IMR-90 (cell line): ENCODE results near the gene ITFG2. TPM values are rescaled to one million over a fixed set of nuclear protein-coding genes. Genes with fewer than 3 reads are reported as not detected.

ENCODE experiments used
- ATAC-seq: fragments of 200-7000 bp; cut with Tn5 transposase; 2 replicates; pipeline ENCODE4 v1.9.1; 2020; ENCODE audit warnings: low read depth, mild to moderate bottlenecking, moderate library complexity
- BruUV-seq: library from RNA; stranded (reverse); fragments of 400-500 nt; replicated peaks from 2 replicates; lab custom pipeline; 2021; lab: Mats Ljungman, UMichigan
- CTCF ChIA-PET: fragments of 300-600 bp; formaldehyde crosslinking; extraction: SDS; loops from one replicate; lab custom pipeline; 2021; ENCODE audit warnings: antibody characterized with exemption; lab: Yijun Ruan, JAX
- POLR2A ChIA-PET: fragments of 300-600 bp; sonication (Branson Sonifier 250); formaldehyde crosslinking; loops from one replicate; lab custom pipeline; 2022; ENCODE audit warnings: antibody characterized with exemption; ENCODE audit not compliant: unreplicated experiment; lab: Charles Lee
- DNase-seq: peaks from one replicate; pipeline ENCODE4 v3.0.0; 2013
- H2AFZ ChIP-seq: replicated peaks from 2 replicates; pipeline ENCODE3; 2013; ENCODE audit warnings: low read length, mild to moderate bottlenecking; ENCODE audit not compliant: poor library complexity
- H2AK5ac ChIP-seq: 2 replicates; pipeline ENCODE4 v1.6.1; 2013; ENCODE audit warnings: low read depth, low read length, inconsistent platforms
- H2AK9ac ChIP-seq: replicated peaks from 2 replicates; pipeline ENCODE3; 2013; ENCODE audit warnings: mild to moderate bottlenecking, low read depth, low read length, moderate library complexity; ENCODE audit not compliant: poor library complexity
- H2BK120ac ChIP-seq: 2 replicates; pipeline ENCODE4 v1.6.1; 2013; ENCODE audit warnings: low read depth, low read length, inconsistent platforms
- H2BK15ac ChIP-seq: 3 replicates; pipeline ENCODE4 v1.6.1; 2013; ENCODE audit warnings: low read depth, low read length, inconsistent platforms
- H2BK20ac ChIP-seq: 2 replicates; pipeline ENCODE4 v1.6.1; 2013; ENCODE audit warnings: low read depth, mild to moderate bottlenecking, inconsistent platforms, low read length, moderate library complexity
- H2BK5ac ChIP-seq: 2 replicates; pipeline ENCODE4 v1.6.1; 2013; ENCODE audit warnings: mild to moderate bottlenecking, low read depth, low read length, inconsistent platforms; ENCODE audit not compliant: poor library complexity, severe bottlenecking
- H3K14ac ChIP-seq: replicated peaks from 2 replicates; pipeline ENCODE4 v1.6.1; 2013; ENCODE audit warnings: low read depth, low read length, inconsistent platforms
- H3K18ac ChIP-seq: 2 replicates; pipeline ENCODE4 v1.6.1; 2013; ENCODE audit warnings: low read depth, low read length, control low read depth
- H3K23ac ChIP-seq: 2 replicates; pipeline ENCODE4 v1.6.1; 2013; ENCODE audit warnings: low read depth, low read length, inconsistent platforms
- H3K27ac ChIP-seq: 2 replicates; pipeline ENCODE4 v1.5.1; 2013; ENCODE audit warnings: mild to moderate bottlenecking, control low read depth, low read length; ENCODE audit not compliant: insufficient read depth
- H3K27me3 ChIP-seq: 2 replicates; pipeline ENCODE4 v1.6.1; 2013; ENCODE audit warnings: low read length; ENCODE audit not compliant: control insufficient read depth, insufficient read depth
- H3K36me3 ChIP-seq: 2 replicates; pipeline ENCODE4 v1.6.1; 2013; ENCODE audit warnings: low read length, mixed read lengths; ENCODE audit not compliant: control insufficient read depth, insufficient read depth
- H3K4ac ChIP-seq: 2 replicates; pipeline ENCODE4 v1.6.1; 2013; ENCODE audit warnings: low read depth, low read length, inconsistent platforms
- H3K4me1 ChIP-seq: 2 replicates; pipeline ENCODE4 v1.6.1; 2013; ENCODE audit warnings: low read length, mixed read lengths; ENCODE audit not compliant: control insufficient read depth, insufficient read depth
- H3K4me2 ChIP-seq: 2 replicates; pipeline ENCODE4 v1.6.1; 2013; ENCODE audit warnings: low read depth, mild to moderate bottlenecking, control low read depth, low read length, moderate library complexity
- H3K4me3 ChIP-seq: 2 replicates; pipeline ENCODE4 v1.5.1; 2013; ENCODE audit warnings: low read depth, mild to moderate bottlenecking, control low read depth, low read length, moderate library complexity; ENCODE audit not compliant: insufficient read depth
- H3K56ac ChIP-seq: 2 replicates; pipeline ENCODE4 v1.6.1; 2013; ENCODE audit warnings: low read length, inconsistent platforms; ENCODE audit not compliant: insufficient read depth; ENCODE audit errors: extremely low read depth
- H3K79me1 ChIP-seq, 2 experiments: 2 replicates each; pipeline ENCODE4 v1.6.1; 2013; ENCODE audit warnings: low read length in 2 of 2, inconsistent platforms in 1 of 2, low read depth in 1 of 2
- H3K9ac ChIP-seq: 2 replicates; pipeline ENCODE4 v1.6.1; 2013; ENCODE audit warnings: low read depth, low read length, control low read depth
- H3K9me1 ChIP-seq: 2 replicates; pipeline ENCODE4 v1.6.1; 2013; ENCODE audit warnings: low read length, inconsistent platforms; ENCODE audit not compliant: insufficient read depth
- H3K9me3 ChIP-seq: 2 replicates; pipeline ENCODE4 v1.6.1; 2013; ENCODE audit warnings: low read length; ENCODE audit not compliant: control insufficient read depth, insufficient read depth
- H4K20me1 ChIP-seq: 2 replicates; pipeline ENCODE4 v1.6.1; 2013; ENCODE audit warnings: low read length, inconsistent platforms; ENCODE audit not compliant: insufficient read depth
- H4K5ac ChIP-seq: 2 replicates; pipeline ENCODE4 v1.6.1; 2013; ENCODE audit warnings: mild to moderate bottlenecking, low read depth, low read length, control low read depth
- H4K8ac ChIP-seq, 2 experiments: 2 replicates each; pipeline ENCODE4 v1.6.1; 2013; ENCODE audit warnings: low read depth in 2 of 2, low read length in 2 of 2, control low read depth in 1 of 2, inconsistent platforms in 1 of 2
- H4K91ac ChIP-seq: 2 replicates; pipeline ENCODE4 v1.6.1; 2013; ENCODE audit warnings: low read depth, low read length, inconsistent platforms; ENCODE audit not compliant: insufficient read depth
- BHLHE40 ChIP-seq: fragments of 150-350 bp; IDR thresholded peaks from 2 replicates; pipeline ENCODE4 v1.6.1; 2016; ENCODE audit warnings: mild to moderate bottlenecking, low read depth, low read length
- CEBPB ChIP-seq: IDR thresholded peaks from 2 replicates; pipeline ENCODE4 v1.6.1; 2012; ENCODE audit warnings: low read depth, low read length, improper control_type of control experiment
- CHD1 ChIP-seq: IDR thresholded peaks from 2 replicates; pipeline ENCODE4 v1.6.1; 2012; ENCODE audit warnings: low read depth, low read length, improper control_type of control experiment
- CTCF ChIP-seq: conservative IDR thresholded peaks from 2 replicates; pipeline ENCODE4 v1.5.1; 2012; ENCODE audit warnings: mild to moderate bottlenecking, low read depth, low read length, improper control_type of control experiment
- FOS ChIP-seq: fragments of 150-350 bp; IDR thresholded peaks from 2 replicates; pipeline ENCODE4 v1.6.1; 2016; ENCODE audit warnings: low read depth, low read length
- MAFK ChIP-seq: IDR thresholded peaks from 2 replicates; pipeline ENCODE4 v1.6.1; 2012; ENCODE audit warnings: low read depth, low read length, improper control_type of control experiment
- MAZ ChIP-seq: IDR thresholded peaks from 2 replicates; pipeline ENCODE4 v1.6.1; 2012; ENCODE audit warnings: low read depth, mild to moderate bottlenecking, low read length, improper control_type of control experiment, moderate library complexity, borderline replicate concordance
- MXI1 ChIP-seq: IDR thresholded peaks from 2 replicates; pipeline ENCODE4 v1.6.1; 2012; ENCODE audit warnings: low read depth, mild to moderate bottlenecking, low read length, moderate library complexity, borderline replicate concordance
- NFE2L2 ChIP-seq: fragments of 150-350 bp; IDR thresholded peaks from 2 replicates; pipeline ENCODE4 v1.6.1; 2016; ENCODE audit warnings: low read depth, mild to moderate bottlenecking, low read length
- RAD21 ChIP-seq: IDR thresholded peaks from 2 replicates; pipeline ENCODE4 v1.6.1; 2012; ENCODE audit warnings: low read length, improper control_type of control experiment
- RFX5 ChIP-seq: IDR thresholded peaks from 2 replicates; pipeline ENCODE4 v1.8.0; 2012; ENCODE audit warnings: low read depth, mild to moderate bottlenecking, low read length, moderate library complexity
- USF2 ChIP-seq: fragments of 150-350 bp; IDR thresholded peaks from 2 replicates; pipeline ENCODE4 v1.6.1; 2017; ENCODE audit warnings: mild to moderate bottlenecking, antibody characterized with exemption, low read length, low read depth
- WGBS, 2 experiments: methylation state at CpG; one replicate each; pipeline versions ENCODE4 v1.1.5 to v1.1.7; 2013; ENCODE audit warnings: missing lambda C conversion rate in 2 of 2; ENCODE audit not compliant: insufficient read length in 1 of 2; ENCODE audit errors: extremely low coverage in 2 of 2; 5-methylcytosine and 5-hydroxymethylcytosine counted together
- dilution Hi-C: fragments of 300-500 bp; cut with HindIII; formaldehyde crosslinking; loops from one replicate; pipeline ENCODE4 v1.14.3; 2018; ENCODE audit warnings: low sequenced_read_pairs; ENCODE audit not compliant: unreplicated experiment
- in situ Hi-C: fragments of 300-500 bp; cut with MboI; formaldehyde crosslinking; loops from 3 replicates; pipeline ENCODE4 v1.14.3; 2019; ENCODE audit warnings: low sequenced_read_pairs, inconsistent platforms, mixed read lengths
- intact Hi-C: fragments of 100-400 bp; cut with micrococcal nuclease; formaldehyde crosslinking; loops from 2 replicates; pipeline ENCODE4 v1.10.0; 2022
- polyA plus RNA-seq, 3 experiments: library from polyadenylated mRNA; depleted of rRNA; stranded (reverse); fragments of >200 nt; gene quantifications; 2 replicates each; pipeline ENCODE4 v1.2.3, GENCODE V29; 2012; ENCODE audit warnings: low replicate concordance in 1 of 3
- total RNA-seq: library from RNA; depleted of rRNA; stranded (reverse); fragments of >200 nt; gene quantifications from 2 replicates; pipeline ENCODE4 v1.2.3, GENCODE V29; 2012

ITFG2 gene
- total and polyA plus RNA-seq, 2 of the 4 experiments (the other 2 are of a cell fraction) = 20.3 to 25.5 TPM

GRCh38 chr12:2841056-2841650, 28.7 kb downstream of the ITFG2 start:
- Histone ChIP-seq H2BK15ac (no peak overlapping the region), H2AK9ac (no peak overlapping the region), H3K14ac (no peak overlapping the region), H3K79me1 (no peaks in the 10 kb centered on the region), H4K8ac (no peak overlapping the region), H2BK120ac (no peak overlapping the region), H4K5ac (no peak overlapping the region), H3K23ac (no peak overlapping the region), H3K4ac (no peak overlapping the region), H3K9ac (no peak overlapping the region), H3K56ac (no peak overlapping the region), H3K18ac (no peak overlapping the region), H3K4me2 (no peak overlapping the region), H2AFZ (no peak overlapping the region), H3K36me3 (no peaks in the 10 kb centered on the region; the same call in 1 of the 2 replicates), H2AK5ac (no peak overlapping the region), H3K4me3 (no peak overlapping the region), H3K4me1 (peaks cover 9% of the 10 kb centered on the region), H3K9me3 (no peaks in the 10 kb centered on the region), H2BK5ac (no peak overlapping the region), H3K9me1 (peaks cover 10% of the 10 kb centered on the region), H4K20me1 (no peaks in the 10 kb centered on the region), H3K27ac (no peak overlapping the region), H3K27me3 (no peaks in the 10 kb centered on the region), H2BK20ac (no peak overlapping the region), H4K91ac (no peak overlapping the region)
- intact Hi-C loops = no loop called here
- in situ Hi-C loops = no loop called here
- no peak for TF ChIP-seq MAFK
- no peak for TF ChIP-seq BHLHE40
- no peak for TF ChIP-seq NFE2L2
- TF ChIP-seq MXI1 = no peak
- no peak for TF ChIP-seq RFX5
- TF ChIP-seq FOS = no peak
- TF ChIP-seq CHD1 = no peak
- TF ChIP-seq RAD21 = no peak
- no peak for TF ChIP-seq MAZ
- TF ChIP-seq USF2 = no peak
- no peak for TF ChIP-seq CEBPB
- no peak for TF ChIP-seq CTCF
- no peak for ATAC-seq
- no peak for DNase-seq
- WGBS, 2 experiments = 67% methylated on average over 3 of the region's 9 CpGs; no CpG with 5 or more reads in 1 of the 2 experiments
- no TSS peak for BruUV-seq
- ChIA-PET CTCF (no interaction called here), POLR2A (no interaction called here)
- dilution Hi-C loops = no loop called here
